Activated CD8-positive, alpha-beta memory T cell treated with anti-CD3 and anti-CD28 coated beads for 48 hours (primary cell): ENCODE results near the gene TP53I3.
"Not testable (repeated sequence)": the region's sequence is repeated elsewhere in the genome, so short reads cannot be mapped to it uniquely, and the experiment has no call there.

Experiments
- DNase-seq, 3 experiments: peaks; one replicate each; pipeline ENCODE4 v3.0.0-alpha.2; 2020; ENCODE audit warnings: low read depth in 2 of 3, low spot score in 2 of 3

Gene TP53I3

GRCh38 chr2:24055750-24056149, 28.9 kb downstream of the TP53I3 start:
- no peak for DNase-seq

GRCh38 chr2:24054366-24055010, 30.1 kb downstream of the TP53I3 start:
- no peak for DNase-seq

GRCh38 chr2:24052951-24053350, 31.7 kb downstream of the TP53I3 start:
- DNase-seq, result no peak

- no peak for DNase-seq
Measured at GRCh38 chr2:24051833-24052232, 32.8 kb downstream of the TP53I3 start.

- no peak for DNase-seq
Measured at GRCh38 chr2:24050041-24050979, 34.3 kb downstream of the TP53I3 start.

GRCh38 chr2:24049485-24050021, 35.1 kb downstream of the TP53I3 start, which contains the start of gene FKBP1B:
Gene FKBP1B (plus strand): TSS chr2:24049741. CDS start chr2:24049850, 109 bp downstream.
- peak; percentile 20 to 37 (median 36) for DNase-seq

GRCh38 chr2:24048769-24049484, 35.7 kb downstream of the TP53I3 start:
- no peak for DNase-seq

- DNase-seq, result no peak
Measured at GRCh38 chr2:24047703-24048033, 37.0 kb downstream of the TP53I3 start.

GRCh38 chr2:24046930-24047702, 37.5 kb downstream of the TP53I3 start, which contains the start of gene WDCP:
Gene WDCP (minus strand): TSS chr2:24047391. CDS start chr2:24039494, 7,897 bp downstream.
- peak; percentile 77 to 84 (median 80) for DNase-seq

- DNase-seq, result no peak
Measured at GRCh38 chr2:24046599-24046929, 38.1 kb downstream of the TP53I3 start.

- no peak for DNase-seq
Measured at GRCh38 chr2:24045511-24046508, 38.8 kb downstream of the TP53I3 start.

- not testable (repeated sequence) for DNase-seq
Measured at GRCh38 chr2:24043133-24043532, 41.5 kb downstream of the TP53I3 start.

- no peak for DNase-seq
Measured at GRCh38 chr2:24040511-24040910, 44.1 kb downstream of the TP53I3 start.

- DNase-seq, result no peak
Measured at GRCh38 chr2:24038786-24039499, 45.7 kb downstream of the TP53I3 start.
